NCI-H1436 treated with DMSO at 0.1 percent for 48 hours (cell line): ENCODE results near the gene SLC22A23.

Experiments used
- DNase-seq: peaks from one replicate; lab custom pipeline; 2025; lab: John Stamatoyannopoulos, UW

The SLC22A23 gene

DNA sequence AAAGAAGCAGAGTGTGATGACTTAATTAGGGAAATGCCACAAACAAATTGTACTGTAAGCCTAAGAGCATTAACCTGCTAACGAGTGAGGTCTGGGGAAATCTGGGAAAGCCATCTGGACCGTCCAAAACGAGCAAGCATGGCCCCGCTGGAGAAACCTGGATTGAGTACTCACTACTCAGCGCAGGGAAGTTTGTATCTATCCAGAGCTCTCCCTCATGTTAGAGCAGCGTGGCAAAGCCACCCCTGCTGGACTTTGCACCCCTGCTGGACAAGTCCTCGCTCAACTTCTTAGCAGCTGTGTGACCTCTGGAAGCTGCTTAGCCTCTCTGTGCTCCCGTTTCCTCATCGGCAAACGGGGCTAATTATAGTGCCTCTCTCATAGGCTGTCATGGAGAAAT is 160.8 kb downstream of the SLC22A23 start:
- DNase-seq = no peak

DNA sequence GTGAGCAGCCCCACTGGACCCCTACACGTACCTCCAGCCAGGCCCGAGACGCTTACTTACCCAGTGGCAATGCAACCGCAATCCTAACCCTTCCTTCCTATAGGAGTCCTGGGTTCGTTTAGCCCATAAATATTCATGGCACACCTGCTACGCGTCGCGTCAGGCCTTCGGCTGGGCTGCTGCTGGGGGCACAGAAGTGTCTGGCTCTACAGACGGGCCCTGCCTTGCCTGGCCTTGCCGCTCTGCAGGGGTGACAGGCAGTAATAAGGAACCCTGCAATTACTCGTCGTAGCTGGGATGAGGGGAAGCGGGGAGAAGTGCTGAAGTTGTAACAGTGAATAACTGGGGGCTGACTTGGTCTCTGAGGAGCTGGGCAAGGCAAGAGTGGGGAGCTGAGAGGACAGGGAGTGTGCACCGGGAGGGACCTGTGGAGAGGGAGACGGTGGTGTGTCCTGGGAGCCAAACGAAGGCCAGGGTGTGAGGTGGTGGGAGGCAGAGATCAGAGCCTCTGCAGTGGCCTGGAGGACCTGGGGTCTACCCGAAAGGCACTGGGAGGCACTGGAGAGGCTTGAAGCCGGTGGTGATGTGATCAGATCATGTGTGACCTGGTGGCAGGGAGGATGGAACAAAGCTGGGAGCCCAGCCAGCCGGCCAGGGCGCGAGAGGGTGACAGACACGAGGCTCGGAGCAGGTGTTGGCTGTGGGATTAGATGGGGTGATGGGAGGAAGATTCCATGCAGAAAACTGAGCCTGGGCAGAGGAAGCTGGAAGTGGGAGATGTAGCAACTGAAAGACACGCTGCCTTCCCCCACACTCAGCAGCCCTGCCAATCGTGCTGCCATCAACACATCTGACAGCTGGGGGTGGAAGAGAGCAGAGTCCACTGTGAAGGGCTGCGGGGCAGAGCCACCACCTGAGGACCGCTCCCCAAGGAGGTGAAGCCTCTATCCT is 161.7 kb downstream of the SLC22A23 start:
- no peak for DNase-seq

DNA sequence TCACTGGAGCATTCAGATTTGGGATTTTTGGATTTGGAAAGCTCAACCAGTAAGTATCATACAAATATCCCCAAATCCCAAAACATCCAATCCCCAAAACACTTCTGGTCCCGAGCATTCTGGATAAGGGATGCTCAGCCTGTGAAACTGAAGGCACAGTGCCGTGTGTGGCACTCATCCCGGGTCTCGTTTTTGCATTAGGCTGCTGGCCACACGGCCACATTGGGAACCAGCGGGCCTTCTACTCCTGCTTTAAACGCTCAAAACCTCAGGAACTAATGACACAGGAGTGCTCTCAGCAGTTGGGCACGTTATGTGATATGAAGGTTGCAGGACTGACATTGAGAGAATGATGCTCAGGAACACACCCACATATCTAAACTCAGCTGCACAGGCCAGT is 162.5 kb downstream of the SLC22A23 start:
- no peak for DNase-seq

GRCh38 chr6:3293271-3294155 is 163.3 kb downstream of the SLC22A23 start:
- no peak for DNase-seq

- no peak for DNase-seq
These were observed 164.2 kb downstream of the SLC22A23 start for GRCh38 chr6:3292431-3293197.

GRCh38 chr6:3291987-3292386 is 164.9 kb downstream of the SLC22A23 start:
- DNase-seq = no peak

DNA sequence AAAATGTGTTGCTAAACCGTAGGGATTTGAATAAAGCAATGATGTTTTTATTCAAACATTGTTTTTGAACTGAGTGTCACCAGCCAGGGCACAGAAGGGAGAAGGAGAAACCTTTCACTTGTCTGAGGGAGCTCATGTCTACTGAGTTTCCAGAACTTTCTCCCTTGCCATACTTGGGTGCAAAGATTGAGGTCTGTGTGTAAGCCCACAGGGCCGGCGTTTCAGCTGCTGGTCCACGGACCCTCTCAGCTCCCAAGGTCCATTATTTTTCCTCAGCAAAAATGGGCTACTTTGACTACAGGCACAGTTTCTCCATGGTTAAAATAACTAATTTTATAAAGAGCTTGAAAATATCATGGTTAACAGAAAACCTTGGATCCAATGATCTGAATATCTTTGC is 165.5 kb downstream of the SLC22A23 start:
- DNase-seq = no peak

DNA sequence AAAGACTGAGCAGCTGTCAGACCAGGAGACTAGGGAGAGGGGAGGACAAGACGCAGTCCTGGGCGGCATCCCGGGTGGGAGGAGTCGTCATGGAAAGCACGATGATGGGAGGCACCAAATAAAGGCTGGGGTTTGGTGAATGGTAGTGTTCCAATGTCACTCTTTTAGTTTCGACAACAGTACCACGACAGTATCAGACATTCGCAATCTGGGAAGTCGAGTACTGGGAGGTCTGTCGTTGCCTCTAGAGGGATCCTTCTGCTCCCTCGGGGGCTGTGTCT is 166.0 kb downstream of the SLC22A23 start:
- no peak for DNase-seq

GRCh38 chr6:3290149-3290930 is 166.5 kb downstream of the SLC22A23 start:
- no peak for DNase-seq

DNA sequence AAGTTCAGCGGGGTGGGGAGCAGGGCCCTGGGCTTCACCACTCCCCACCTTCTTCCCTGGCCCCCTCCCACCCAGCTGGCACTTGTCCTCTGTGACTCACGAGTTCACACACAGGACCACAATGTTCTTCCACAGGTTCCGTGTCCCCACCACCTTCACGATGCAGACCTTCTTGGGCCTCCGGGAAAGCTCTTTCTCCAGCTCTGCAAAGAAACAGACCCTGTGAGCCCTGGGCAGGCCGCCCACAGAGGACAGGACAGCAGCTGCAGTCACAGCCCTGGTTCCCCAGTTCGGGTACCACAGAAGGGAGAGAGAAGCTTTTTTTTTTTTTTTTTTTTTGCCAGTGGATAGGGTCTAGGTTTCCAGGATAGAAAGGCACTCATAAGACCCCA is 167.2 kb downstream of the SLC22A23 start:
- no peak for DNase-seq

GRCh38 chr6:3288711-3289663 is 167.9 kb downstream of the SLC22A23 start:
- no peak for DNase-seq

DNA sequence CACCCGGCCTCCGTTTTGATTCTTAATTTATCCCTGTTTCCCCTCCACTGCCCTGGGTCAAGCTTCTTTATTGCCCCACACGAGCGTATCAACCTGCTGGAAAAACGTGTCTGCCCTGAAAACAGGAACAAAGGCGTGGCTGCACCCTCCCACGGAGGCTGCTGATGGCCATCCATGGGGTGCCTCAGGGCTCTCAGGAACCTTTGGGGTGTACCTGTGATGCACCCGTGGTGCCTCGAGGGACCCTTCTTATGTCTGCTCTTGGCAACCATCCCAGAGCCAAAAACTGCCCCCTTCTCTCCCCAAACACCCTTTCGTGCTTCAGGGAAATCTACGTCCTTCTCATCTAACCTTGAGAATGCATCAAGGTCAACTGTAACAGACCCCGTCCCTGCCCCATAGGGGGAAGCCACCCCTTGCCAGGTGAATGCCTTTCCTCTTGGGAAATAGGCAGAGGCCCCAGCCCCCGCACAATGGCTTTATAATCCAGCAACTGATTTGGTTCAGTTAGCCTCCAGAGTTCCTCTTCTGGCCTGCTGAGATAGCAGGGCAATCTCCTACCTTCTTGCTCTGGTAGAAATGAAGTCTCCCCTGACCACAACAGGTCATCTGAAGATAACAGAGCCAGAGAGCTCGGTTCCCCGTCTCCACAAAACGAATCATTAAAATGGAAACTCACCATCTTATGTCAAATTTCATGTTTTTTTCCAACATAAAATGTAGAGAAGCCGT is 168.7 kb downstream of the SLC22A23 start:
- DNase-seq = no peak

- DNase-seq = no peak
These were observed 169.5 kb downstream of the SLC22A23 start for GRCh38 chr6:3287308-3287707.

DNA sequence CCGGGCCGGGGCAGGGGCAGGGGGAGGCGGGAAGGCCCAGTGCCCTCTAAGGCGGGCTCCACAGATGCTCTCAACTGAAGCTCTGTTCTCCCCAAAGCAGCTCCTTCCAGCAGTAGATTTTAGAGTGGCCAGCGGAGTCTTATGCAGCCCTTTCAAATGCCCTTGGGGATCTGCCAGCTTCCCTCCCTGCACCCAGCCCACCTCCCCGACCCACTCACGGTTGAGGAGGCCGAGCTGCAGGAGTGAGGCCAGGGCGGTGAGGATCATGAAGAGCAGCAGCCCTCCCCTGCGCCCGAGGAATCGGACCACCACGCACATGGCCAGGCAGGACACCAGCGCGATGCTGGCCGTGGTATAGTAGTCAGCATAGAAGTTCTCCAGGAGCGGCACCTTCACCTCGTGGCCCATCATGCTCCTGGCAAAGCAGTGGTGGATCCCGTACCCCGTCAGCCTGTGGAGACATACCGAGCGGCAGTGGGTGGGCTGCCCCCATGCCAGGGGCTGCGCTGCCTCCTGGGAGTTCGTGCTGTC is 170.1 kb downstream of the SLC22A23 start:
- no peak for DNase-seq

- no peak for DNase-seq
These were observed 171.1 kb downstream of the SLC22A23 start for GRCh38 chr6:3285732-3286131.

- no peak for DNase-seq
These were observed 171.7 kb downstream of the SLC22A23 start for GRCh38 chr6:3285049-3285639.

DNA sequence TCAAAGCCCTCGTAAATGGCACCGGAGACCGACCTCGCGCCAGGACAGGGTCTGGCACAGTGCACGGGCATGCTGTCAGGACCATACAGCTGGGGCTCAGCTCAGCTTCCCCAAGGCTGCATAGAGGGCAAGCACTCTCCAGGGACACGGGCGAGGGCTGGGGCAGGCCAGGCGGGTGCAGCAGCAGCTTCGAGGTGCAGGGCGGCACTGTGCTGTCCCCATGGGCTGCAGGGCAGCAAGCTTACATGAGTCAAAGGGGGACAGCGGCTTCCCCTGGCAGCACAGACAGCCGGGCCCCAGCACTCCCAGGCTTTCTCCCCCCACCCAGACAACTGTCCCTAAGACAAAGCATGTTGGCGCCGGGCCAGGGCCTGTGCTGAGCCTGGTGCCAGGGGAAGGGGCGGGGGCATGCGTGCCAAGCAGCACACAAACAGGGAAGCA is 172.4 kb downstream of the SLC22A23 start:
- no peak for DNase-seq

GRCh38 chr6:3283641-3284435 is 173.0 kb downstream of the SLC22A23 start:
- no peak for DNase-seq
